Keratinocyte (primary cell): ENCODE measurements around the gene SGMS2. TPM values are rescaled to one million over a fixed set of nuclear protein-coding genes. Genes with fewer than 3 reads are reported as not detected.

Experiments used
- DNase-seq: peaks from one replicate; pipeline ENCODE4 v3.0.0-alpha.2; 2011; ENCODE audit warnings: low read depth, missing footprints, low spot score
- FAIRE-seq: peaks from 2 replicates; lab custom pipeline; 2011; peaks lifted over from hg19 to GRCh38; lab: Jason Lieb, UNC
- H2AFZ ChIP-seq: 2 replicates; pipeline ENCODE4 v1.6.0; 2012; ENCODE audit warnings: low read length, control low read depth, inconsistent platforms; ENCODE audit not compliant: control insufficient read depth
- H3K27ac ChIP-seq: 2 replicates; pipeline ENCODE4 v1.5.1; 2011; ENCODE audit warnings: low read length; ENCODE audit not compliant: control insufficient read depth, insufficient read depth
- H3K27me3 ChIP-seq: 3 replicates; pipeline ENCODE4 v1.6.0; 2011; ENCODE audit warnings: low read length; ENCODE audit not compliant: control insufficient read depth, insufficient read depth; ENCODE audit errors: extremely low read depth
- H3K36me3 ChIP-seq, 2 experiments: 2 replicates in 1 of 2; 3 replicates in 1 of 2; pipeline ENCODE4 v1.5.1; 2011; ENCODE audit warnings: low read length in 2 of 2, mild to moderate bottlenecking in 1 of 2; ENCODE audit not compliant: control insufficient read depth in 2 of 2, insufficient read depth in 2 of 2; ENCODE audit errors: extremely low read depth in 1 of 2
- H3K4me1 ChIP-seq: 3 replicates; pipeline ENCODE4 v1.5.1; 2011; ENCODE audit warnings: low read length; ENCODE audit not compliant: control insufficient read depth, insufficient read depth; ENCODE audit errors: extremely low read depth
- H3K4me2 ChIP-seq: 3 replicates; pipeline ENCODE4 v1.6.0; 2011; ENCODE audit warnings: low read depth, low read length; ENCODE audit not compliant: control insufficient read depth, insufficient read depth; ENCODE audit errors: extremely low read depth
- H3K4me3 ChIP-seq, 3 experiments: fragments of 200-600 bp in 1 of 3; sonication (generic) in 1 of 3; 2 replicates in 2 of 3; 3 replicates in 1 of 3; pipeline ENCODE4 v1.5.1; 2011 to 2016; ENCODE audit warnings: low read length in 3 of 3, mild to moderate bottlenecking in 3 of 3, control low read depth in 2 of 3, inconsistent platforms in 1 of 3, low read depth in 1 of 3, mixed read lengths in 1 of 3, mixed run types in 1 of 3, moderate library complexity in 1 of 3; ENCODE audit not compliant: control insufficient read depth in 2 of 3, insufficient read depth in 2 of 3; ENCODE audit errors: extremely low read depth in 1 of 3
- H3K79me2 ChIP-seq: 2 replicates; pipeline ENCODE4 v1.6.0; 2012; ENCODE audit warnings: low read length; ENCODE audit not compliant: control insufficient read depth, insufficient read depth
- H3K9ac ChIP-seq: 3 replicates; pipeline ENCODE4 v1.6.0; 2011; ENCODE audit warnings: low read length; ENCODE audit not compliant: control insufficient read depth, insufficient read depth; ENCODE audit errors: extremely low read depth
- H3K9me1 ChIP-seq: 3 replicates; pipeline ENCODE4 v1.6.0; 2011; ENCODE audit warnings: low read length; ENCODE audit not compliant: control insufficient read depth, insufficient read depth; ENCODE audit errors: extremely low read depth
- H3K9me3 ChIP-seq: 2 replicates; pipeline ENCODE4 v1.5.1; 2012; ENCODE audit warnings: low read depth, low read length; ENCODE audit not compliant: control insufficient read depth
- H4K20me1 ChIP-seq: 3 replicates; pipeline ENCODE4 v1.6.0; 2011; ENCODE audit warnings: low read length; ENCODE audit not compliant: control insufficient read depth, insufficient read depth; ENCODE audit errors: extremely low read depth
- EZH2 ChIP-seq: IDR thresholded peaks from one replicate; pipeline ENCODE4 v1.6.1; 2012; ENCODE audit warnings: inconsistent platforms, mild to moderate bottlenecking, low read length, moderate library complexity
- dilution Hi-C: fragments of 300-500 bp; cut with MboI; formaldehyde crosslinking; loops from one replicate; pipeline ENCODE4 v1.7.0; 2020; ENCODE audit warnings: low sequenced_read_pairs; ENCODE audit not compliant: extremely low pct_ligation_motif_present
- polyA plus RNA-seq, 5 experiments: library from polyadenylated mRNA; depleted of rRNA in 3 of 5; stranded (reverse) in 3 of 5; stranded (forward) in 1 of 5; unstranded in 1 of 5; fragments of >200 nt; gene quantifications; 1 replicate in 1 of 5; 2 replicates in 3 of 5; 3 replicates in 1 of 5; pipeline versions ENCODE4 v1.2.1 to v1.2.3, GENCODE V29; 2011 to 2012; ENCODE audit warnings: missing spikeins in 2 of 5, low read depth in 1 of 5, low replicate concordance in 1 of 5
- TF ChIP-seq, protein P1 (sequence below), 3 experiments: IDR thresholded peaks in 1 of 3; conservative IDR thresholded peaks in 1 of 3; optimal IDR thresholded peaks in 1 of 3; 2 replicates in 2 of 3; 3 replicates in 1 of 3; pipeline versions ENCODE3 to v1.5.1; 2011; ENCODE audit warnings: low read length in 3 of 3, mild to moderate bottlenecking in 3 of 3, moderate library complexity in 2 of 3, control low read depth in 1 of 3, inconsistent platforms in 1 of 3; ENCODE audit not compliant: insufficient read depth in 2 of 3; ENCODE audit errors: extremely low read depth in 1 of 3

Gene SGMS2
- polyA plus RNA-seq, 1 donor (not counting 4 experiments of a cell fraction or from before 2014, with no cell fraction given): 38.5 TPM

DNA sequence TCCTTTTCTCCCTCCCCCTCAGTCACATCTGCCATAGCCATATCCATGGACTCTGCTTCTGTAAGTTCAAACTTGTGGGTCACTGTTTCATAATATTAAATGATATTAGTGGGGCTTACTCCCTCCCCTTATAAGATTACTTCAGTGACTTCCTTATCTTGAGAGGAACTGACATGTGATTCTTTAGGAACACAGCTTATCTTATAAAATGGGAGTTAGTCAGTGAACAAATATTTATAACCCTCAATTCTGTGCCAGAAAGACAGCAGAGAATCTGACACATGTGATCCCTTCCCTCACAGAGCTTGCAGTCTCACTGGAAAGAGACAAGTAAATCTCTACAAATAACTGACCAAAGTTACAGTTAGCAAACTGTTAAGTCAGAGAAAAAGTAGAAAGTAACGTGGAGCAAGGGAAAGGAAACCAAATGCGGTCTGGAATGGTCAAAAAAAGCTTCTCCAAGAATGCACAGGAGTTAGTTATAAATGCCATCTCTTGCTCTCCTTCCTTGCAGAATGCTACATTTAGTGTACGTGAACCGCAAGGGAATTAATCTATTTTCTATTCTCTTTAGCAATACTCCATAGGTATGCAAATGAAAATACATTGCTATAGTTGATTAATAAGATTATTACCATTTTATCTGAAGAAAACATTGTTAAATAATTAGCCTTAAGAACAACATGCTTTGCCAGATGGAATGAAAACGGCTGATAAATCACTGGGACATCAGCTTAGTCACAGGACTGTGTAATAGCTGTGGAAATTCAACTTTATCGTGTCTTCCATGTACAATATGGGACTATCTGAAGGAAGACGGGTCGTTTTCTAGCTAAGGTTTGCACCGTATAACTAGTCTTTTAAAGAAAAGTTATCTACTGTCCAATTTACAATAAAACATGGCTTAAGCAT lies 29.0 kb downstream of the SGMS2 start:
- Histone ChIP-seq H3K27me3 (no peaks in the 10 kb centered on the region), H3K9ac (no peak overlapping the region), H3K4me3 (no peak overlapping the region), H3K79me2 (peaks cover 38% of the 10 kb centered on the region), H3K36me3 (no peaks in the 10 kb centered on the region), H4K20me1 (no peaks in the 10 kb centered on the region), H3K27ac (peak overlapping the region; percentile 29), H2AFZ (no peak overlapping the region), H3K4me2 (peak overlapping the region; percentile 11), H3K4me1 (peaks cover 32% of the 10 kb centered on the region), H3K9me1 (no peaks in the 10 kb centered on the region), H3K9me3 (no peaks in the 10 kb centered on the region)
- FAIRE-seq (peak; percentile 44), DNase-seq (no peak)
- no peak for TF ChIP-seq EZH2
- TF ChIP-seq, protein P1, sequence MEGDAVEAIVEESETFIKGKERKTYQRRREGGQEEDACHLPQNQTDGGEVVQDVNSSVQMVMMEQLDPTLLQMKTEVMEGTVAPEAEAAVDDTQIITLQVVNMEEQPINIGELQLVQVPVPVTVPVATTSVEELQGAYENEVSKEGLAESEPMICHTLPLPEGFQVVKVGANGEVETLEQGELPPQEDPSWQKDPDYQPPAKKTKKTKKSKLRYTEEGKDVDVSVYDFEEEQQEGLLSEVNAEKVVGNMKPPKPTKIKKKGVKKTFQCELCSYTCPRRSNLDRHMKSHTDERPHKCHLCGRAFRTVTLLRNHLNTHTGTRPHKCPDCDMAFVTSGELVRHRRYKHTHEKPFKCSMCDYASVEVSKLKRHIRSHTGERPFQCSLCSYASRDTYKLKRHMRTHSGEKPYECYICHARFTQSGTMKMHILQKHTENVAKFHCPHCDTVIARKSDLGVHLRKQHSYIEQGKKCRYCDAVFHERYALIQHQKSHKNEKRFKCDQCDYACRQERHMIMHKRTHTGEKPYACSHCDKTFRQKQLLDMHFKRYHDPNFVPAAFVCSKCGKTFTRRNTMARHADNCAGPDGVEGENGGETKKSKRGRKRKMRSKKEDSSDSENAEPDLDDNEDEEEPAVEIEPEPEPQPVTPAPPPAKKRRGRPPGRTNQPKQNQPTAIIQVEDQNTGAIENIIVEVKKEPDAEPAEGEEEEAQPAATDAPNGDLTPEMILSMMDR (optimal IDR thresholded peaks at IDR 0.05 in 1 of 3, IDR thresholded peaks at IDR 0.05 in 1 of 3, conservative IDR thresholded peaks at IDR 0.05 in 1 of 3; ENCODE audit: extremely low read depth in 1 of 3, insufficient read depth in 2 of 3, low read length in 3 of 3): no peak
- dilution Hi-C loops: no loop called here

DNA sequence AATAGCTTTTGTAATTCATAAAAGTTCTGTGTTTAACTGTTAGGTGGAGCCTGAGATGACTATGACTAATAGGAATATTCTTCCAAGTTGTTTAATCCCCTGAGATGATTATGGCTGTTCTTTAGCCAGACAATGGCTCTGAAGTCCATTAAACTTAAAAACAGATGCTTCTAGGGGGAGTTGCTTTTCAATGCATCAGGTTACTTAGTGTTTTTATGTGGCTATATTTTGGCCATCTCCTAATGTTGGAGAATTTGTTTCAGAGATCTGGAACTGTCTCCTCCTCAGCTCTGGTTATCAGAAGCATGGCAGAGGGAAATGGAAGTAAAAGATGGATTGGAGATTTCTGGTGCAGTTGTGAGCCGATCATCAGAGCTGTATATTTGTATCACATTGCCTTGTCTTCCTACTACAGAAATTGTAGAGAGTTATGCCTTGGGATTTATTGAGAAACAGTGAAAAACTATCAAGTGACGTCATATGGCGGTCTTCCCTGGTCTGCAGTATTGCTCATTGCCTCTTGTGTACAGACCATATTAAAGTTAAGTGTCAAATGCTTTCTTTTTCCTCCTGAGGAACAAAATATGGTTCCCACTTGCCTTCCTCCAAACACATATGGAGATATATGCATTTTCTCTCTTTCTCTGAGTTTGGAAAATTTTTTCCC lies 29.8 kb downstream of the SGMS2 start:
- peak overlapping the region; percentile 29 for H3K27ac ChIP-seq
- no peak overlapping the region for H3K4me3 ChIP-seq
- TF ChIP-seq, protein P1 (optimal IDR thresholded peaks at IDR 0.05 in 1 of 3, IDR thresholded peaks at IDR 0.05 in 1 of 3, conservative IDR thresholded peaks at IDR 0.05 in 1 of 3; ENCODE audit: extremely low read depth in 1 of 3, insufficient read depth in 2 of 3, low read length in 3 of 3): no peak
- no peak for TF ChIP-seq EZH2
- no peaks in the 10 kb centered on the region for H3K9me3 ChIP-seq
- H3K4me2 ChIP-seq: peak overlapping the region; percentile 11
- peaks cover 32% of the 10 kb centered on the region for H3K4me1 ChIP-seq
- H3K9ac ChIP-seq: no peak overlapping the region
- dilution Hi-C loops: no loop called here
- H3K79me2 ChIP-seq: peaks cover 34% of the 10 kb centered on the region
- no peaks in the 10 kb centered on the region for H3K9me1 ChIP-seq
- H3K27me3 ChIP-seq: no peaks in the 10 kb centered on the region
- DNase-seq (no peak), FAIRE-seq (peak; percentile 90)
- no peaks in the 10 kb centered on the region for H4K20me1 ChIP-seq
- no peak overlapping the region for H2AFZ ChIP-seq
- no peaks in the 10 kb centered on the region for H3K36me3 ChIP-seq
